Sigmoid colon (tissue), 4 donors: ENCODE data around the gene CCDC17.

Experiments
- CTCF ChIP-seq, 4 experiments: fragments of 450-650 bp in 3 of 4; fragments of 200-600 bp in 1 of 4; IDR thresholded peaks; one replicate each; pipeline ENCODE4 v1.5.1; 2016 to 2019; ENCODE audit warnings: antibody characterized with exemption in 4 of 4, mild to moderate bottlenecking in 3 of 4, moderate library complexity in 2 of 4
- POLR2A ChIP-seq, 2 donors: fragments of 450-650 bp; IDR thresholded peaks; one replicate each; pipeline ENCODE4 v1.6.1; 2016; ENCODE audit warnings: antibody characterized with exemption in 2 of 2, mild to moderate bottlenecking in 2 of 2, moderate library complexity in 2 of 2
- POLR2AphosphoS5 ChIP-seq, 4 donors: sonication (generic); formaldehyde crosslinking; IDR thresholded peaks; one replicate each; pipeline ENCODE4 v1.6.1; 2017; ENCODE audit warnings: antibody characterized with exemption in 4 of 4

DNA sequence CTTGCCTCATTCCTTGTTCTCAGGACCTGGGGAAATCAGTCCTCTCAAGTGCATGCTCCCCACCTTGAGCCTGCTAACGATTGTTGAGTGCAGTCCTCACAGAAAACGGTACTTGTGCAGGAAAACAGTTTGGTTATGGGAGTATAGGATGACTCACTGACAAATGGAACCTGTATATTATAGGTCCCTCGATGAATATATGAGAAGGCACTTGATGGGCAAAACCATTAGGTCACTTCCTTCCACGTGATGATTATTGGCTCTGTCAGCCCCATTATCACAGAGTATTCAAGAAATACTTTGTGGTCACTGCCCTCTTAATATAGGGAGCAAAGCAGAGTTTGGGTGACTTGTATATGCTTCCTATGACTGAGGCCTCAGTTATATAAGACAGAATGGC lies 6.2 kb downstream of the CCDC17 start:
- TF ChIP-seq POLR2AphosphoS5 (IDR thresholded peaks at IDR 0.05) (no peak), CTCF (IDR thresholded peaks at IDR 0.05) (no peak), POLR2A (IDR thresholded peaks at IDR 0.05) (no peak)
